ENCODE measurements around the gene VRK3.

The VRK3 gene

DNA sequence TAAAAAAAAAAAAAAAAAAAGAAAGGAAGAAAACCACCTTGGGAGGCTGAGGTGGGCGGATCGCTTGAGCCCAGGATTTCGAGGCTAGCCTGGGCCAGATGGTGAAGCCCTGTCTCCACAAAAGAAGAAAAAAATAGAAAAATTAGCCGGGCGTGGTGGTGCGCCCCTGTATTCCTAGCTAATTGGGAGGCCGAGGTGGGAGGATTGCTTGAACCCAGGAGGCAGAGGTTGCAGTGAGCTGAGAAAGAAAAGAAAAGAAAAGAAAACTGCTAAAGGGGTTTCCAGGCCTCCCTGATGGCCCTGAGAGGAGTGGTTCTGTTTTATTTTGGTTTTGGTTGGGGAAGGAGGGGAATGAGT, 1.4 kb upstream of the VRK3 start:
- DNase-seq = no peak

DNA sequence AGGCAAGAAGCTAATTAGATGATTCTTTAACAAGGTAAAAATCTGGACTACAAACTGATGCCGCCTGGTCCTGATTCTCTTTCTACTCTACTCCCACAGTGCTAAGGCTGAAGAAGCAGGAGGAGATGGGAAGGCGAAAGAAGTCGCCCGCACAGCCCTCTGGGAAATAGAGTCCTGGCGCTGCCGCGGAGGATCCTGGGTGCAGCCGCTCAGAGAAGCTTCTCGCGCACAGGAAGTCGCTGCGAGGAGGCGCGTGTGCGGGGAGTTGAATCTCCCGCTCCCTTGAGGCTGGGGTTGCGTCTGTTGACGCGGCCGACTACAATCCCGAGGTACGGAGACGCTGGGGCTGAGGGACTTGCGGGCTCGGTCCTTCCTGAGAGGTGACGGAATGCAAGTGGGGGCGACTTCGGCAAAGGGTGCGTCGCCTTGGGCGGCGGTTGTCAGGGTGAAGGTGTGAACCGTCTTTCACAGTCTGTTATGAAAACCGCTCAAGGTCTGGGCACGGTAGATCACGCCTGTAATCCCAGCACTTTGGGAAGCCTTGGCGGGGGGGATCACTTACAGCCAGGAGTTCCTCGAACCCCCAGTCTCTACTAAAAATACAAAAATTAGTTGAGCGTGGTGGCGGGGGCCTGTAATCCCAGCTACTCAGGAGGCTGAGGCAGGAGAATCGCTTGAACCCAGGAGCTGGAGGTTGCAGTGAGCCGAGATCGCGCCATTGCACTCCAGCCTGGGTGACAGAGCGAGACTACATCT, 800 bp upstream of the VRK3 start, which contains the start of gene ZNF473:
Gene ZNF473, plus strand, starts transcription at position 212 of the 756 bp plus-strand sequence. CDS start 5,078 bp downstream, outside the sequence.
- DNase-seq = peak; percentile 97 to 98

DNA sequence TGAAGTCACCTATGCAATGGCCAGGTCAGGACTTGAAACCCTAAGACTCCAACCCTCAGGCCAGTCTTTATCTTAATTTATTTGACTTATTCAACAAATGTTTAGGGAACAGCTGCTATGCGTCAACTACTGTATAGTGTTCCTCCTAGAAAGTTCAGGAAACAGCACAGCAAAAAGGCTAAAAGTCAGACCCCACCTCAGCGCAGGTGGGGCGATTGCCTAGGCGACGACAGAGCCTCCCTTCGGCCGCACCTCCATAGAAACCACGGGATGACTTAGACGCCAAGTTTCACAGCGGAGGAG, 502 bp downstream of the VRK3 start:
- DNase-seq = no peak

DNA sequence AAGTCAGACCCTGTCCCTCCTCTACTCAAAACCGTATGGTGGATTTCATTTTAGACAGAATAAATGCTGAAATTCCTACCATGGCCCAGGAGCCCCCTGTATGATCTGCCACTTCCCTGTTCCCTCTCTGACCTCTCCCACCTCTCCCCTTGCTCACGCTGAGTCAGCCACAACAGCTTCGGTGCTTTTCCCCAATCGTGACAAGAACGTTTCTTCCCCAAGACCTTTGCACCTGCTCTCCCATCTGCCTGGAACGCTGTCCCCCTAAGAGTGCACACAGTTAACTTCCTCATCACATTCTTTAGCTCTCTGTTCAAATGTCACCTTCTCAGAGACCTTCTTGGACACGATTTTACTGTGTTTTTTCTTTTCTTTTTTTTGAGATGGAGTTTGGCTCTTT, 2.3 kb downstream of the VRK3 start:
- no peak for DNase-seq

DNA sequence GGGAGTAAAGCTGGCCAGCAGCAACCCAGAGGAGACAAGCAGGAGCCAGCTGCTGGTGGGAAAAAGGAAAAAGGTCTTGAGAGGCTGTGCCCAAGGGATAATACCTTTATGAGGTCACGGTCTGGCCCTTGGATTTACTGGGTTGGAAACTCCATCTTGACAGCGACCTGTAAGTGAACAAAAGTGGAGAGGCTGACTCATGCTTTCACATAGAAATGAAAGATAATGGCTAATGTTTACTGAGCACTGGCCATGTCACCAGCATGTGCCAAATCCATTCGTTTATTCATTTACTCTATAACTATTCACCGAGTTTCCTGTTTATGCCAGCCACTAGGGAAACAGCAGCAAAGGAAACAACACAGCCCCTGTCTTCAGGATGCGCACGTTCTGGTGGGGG, 4.7 kb downstream of the VRK3 start:
- no peak for DNase-seq

DNA sequence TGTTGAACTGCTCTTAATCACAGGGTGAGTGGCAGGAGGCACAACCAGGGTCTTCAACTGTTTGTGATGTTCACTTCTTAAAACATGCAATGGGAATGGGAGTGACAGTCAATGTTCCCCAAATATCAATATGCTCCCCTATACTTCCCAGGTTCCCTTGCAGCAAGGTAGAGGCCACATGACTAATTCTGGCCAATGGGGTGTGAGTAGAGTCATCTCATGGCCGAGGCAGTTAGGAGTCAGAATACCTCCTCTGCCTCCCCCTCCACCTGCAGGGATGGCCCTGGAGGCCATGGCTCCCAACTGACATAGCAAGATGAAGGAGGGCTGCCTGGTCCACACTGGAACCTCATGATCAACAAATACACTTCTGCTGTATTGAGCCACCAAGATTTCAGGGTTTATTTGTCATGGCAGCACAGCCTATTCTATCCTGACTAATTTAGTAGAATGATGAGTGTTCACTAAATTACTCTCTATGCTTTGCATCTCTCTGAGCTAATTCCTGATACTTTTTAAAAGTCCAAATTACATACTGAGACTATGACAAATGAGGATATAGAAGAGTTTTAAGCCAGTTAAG, 8.9 kb downstream of the VRK3 start:
- DNase-seq = no peak

DNA sequence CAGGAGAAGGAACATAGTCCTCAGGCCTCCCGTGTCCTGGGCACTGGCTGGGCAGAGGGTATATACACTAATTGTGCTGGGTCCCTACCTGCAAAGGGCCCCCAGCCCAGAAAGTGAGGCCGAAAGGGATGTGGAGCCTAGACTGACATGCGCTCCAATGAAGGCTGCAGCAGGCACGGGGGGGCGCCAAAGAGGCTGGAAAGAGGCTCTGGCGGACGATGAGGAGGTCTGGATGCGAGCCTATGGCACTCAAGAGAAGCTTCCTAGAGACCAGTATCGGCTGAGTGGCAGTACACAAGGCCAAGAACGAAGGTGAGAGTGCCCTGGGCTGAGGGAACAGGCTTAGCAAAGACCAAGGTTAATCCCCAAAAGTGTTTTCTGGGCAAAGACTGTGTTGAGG, 16.6 kb downstream of the VRK3 start:
- DNase-seq = no peak

DNA sequence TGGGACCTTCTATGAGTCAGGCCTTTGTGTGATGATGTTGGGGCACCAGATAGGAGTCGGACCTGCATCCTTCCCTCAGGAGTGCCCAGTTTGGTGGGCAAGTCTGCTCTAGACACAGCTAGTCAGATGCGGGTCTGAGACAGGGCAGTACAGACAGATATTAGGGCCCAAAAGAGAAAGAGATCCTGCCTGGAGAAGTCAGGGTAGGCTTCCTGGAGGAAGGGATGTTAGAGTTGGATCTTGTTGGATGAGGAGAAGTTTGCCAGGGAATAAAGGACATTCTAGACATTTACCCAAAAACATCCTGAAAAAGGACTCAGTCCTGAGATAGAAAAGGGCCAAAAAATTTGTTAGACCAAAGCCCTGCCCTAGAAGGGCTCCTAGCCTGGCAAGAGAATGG, 17.2 kb downstream of the VRK3 start:
- DNase-seq = no peak

DNA sequence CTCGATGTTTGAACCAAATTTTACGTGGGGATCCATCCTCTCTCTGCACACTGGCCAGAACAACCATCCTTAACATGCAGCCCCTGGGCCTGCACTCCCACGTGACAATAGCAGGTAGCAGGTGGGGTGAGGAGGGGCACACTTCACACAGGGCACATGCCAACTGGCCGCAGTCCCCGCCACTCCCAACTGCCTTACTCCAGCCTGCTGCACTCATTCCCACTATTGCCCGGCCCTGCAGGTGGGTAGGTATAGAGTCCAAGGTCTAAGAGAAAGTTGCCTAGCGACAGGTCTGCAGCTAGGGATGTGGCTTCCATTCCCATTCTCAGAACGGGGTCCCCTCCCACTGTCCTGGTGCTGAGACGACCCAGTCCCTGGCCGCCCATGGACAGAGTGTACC, 18.0 kb downstream of the VRK3 start:
- no peak for DNase-seq

DNA sequence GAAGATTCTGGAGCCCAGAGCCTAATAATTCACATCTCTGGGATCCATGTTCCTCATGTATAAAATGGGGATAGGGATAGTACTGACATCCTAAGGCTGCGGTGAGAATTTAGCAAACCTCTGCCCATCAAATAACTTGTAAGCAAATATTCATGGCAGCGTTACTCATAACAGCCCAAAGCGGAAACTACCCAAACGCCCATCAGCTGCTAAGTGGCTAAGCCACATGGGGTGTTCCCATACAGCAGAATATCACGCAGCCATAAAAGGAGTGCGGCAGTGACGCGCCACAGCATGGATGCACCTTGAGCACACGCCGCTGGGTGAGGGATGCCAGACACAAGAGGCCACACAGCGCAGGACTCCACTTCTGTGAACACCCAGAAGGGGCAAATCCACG, 19.7 kb downstream of the VRK3 start:
- no peak for DNase-seq

DNA sequence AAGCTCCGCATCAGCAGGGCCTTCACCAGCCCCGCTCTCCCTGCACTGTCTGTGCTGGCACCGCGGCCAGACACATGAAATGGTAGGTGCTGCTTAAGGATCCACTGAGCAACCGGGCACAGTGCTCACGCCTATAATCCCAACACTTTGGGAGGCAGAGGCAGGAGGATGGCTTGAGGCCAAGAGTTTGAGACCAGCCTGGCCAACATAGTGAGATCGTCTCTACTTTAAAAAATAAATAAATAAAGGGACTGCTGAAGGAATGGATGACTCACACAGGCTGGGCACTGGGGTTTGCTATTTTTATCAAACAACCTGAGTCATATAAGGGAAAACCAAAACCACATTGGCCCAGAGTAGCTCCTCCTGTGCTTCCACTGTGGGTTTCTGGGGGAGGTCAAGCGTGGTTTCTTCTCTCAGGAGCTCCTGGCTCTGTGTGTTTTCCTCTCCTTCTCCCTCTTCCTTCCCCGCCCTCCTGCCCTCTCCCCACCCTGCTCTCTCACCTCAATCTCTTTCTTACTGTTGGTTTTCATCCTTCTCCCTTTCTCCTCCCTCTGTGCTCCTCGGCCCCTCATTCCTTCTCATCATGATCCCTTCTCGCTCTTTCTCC, 21.3 kb downstream of the VRK3 start:
- no peak for DNase-seq

DNA sequence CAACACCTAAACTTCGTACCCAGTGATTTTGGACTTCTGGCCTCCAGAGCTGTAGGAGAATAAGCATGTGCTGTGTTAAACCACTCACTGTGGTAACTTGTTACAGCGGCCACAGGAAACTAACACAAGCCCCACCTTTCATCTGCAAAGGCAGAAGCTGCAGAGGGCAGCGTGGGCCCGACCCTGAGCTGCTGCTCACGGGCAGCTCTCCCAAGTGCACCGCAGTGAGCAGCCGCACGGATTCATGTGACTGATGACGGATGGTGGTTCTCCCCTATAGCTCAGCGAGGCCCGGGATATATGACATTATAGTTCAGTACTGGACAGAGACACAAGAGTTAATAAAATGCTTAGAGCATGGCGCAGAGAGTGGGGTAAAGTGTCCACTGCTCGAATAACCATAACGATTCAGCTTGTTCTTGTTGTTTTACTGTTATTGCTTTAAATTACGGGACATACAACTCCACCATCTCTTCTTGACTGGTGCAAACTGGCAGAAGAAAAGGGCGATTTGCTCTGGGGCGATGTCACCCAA, 21.9 kb downstream of the VRK3 start:
- DNase-seq = no peak

DNA sequence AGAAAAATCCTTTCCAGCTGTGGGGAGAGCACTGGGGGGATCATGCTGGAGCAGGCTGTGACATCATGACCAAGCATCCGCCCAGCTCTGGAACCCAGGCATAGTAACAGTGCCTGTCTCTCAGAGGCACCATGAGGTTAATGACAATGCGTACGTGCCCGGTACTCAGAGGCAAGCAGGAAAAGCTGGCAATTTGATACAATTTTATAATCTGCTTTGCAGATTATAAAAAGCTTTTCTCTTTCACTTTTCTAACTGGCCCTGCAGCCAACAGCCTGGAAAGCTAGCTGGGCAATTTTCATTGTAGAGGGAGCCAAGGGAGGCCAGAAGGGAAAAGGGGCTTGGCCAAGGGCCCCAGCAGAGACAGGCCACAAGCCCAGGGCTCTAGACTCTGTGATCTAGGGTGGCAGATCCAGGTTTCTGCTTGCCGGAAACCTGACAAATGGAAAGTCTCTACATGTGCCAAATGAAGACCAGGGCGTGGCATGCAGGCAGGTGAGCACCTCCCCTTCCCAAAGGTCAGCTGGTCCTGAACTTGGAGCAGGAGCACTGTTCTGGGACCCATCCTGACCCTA, 22.7 kb downstream of the VRK3 start:
- DNase-seq = no peak

DNA sequence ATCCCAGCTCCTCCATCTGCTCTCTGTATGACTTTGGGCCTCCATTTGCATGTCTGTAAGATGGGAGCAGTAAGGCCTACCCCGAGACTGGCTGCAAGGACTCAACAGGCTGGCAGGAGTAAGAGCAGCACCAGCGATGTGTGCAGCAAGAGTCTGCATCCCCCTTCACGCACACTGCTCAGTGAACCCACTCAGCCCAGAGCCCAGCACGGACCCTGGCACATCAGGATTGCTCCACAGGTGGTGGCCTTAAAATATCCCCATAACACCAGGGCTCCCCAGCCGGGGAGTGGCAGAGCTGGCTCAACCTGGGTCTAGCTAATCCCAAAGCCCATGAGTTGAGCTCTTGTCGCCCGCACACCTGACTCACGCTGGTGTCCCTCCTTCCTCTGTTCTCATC, 23.4 kb downstream of the VRK3 start:
- DNase-seq = no peak

DNA sequence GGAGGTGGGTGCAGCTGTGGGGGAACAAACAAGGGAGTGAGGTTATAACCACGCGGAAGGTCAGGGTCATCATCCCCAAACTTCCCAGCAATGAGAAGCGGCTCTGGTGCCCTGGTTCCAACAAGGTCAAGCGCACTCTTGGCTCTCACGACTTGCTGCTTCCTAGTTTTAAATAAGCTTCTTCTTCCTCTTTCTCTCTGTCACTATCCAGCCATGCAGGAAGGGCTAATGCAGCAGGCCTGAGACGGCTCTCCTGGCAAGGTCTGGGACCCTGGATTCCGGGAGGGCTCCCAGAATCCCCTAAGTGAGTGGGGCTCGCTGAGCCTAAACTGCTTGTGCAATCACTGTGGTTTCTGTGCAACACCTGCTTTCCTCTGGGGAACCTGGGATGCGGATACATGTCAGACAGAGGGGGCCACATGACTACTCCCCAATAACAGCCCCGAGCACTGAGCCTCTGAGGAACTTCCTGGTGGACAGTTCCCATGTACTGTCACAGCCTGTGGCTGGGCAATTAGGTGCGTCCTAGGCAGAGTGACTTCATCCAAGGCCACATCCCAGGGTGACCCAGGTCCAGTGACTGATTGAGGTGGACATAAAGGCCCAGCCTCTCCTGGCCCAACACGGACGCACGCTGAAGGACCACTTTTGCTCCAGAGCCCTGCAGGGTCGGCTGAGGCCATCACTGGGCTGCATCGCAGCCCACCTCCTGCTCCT, 24.2 kb downstream of the VRK3 start:
- no peak for DNase-seq

DNA sequence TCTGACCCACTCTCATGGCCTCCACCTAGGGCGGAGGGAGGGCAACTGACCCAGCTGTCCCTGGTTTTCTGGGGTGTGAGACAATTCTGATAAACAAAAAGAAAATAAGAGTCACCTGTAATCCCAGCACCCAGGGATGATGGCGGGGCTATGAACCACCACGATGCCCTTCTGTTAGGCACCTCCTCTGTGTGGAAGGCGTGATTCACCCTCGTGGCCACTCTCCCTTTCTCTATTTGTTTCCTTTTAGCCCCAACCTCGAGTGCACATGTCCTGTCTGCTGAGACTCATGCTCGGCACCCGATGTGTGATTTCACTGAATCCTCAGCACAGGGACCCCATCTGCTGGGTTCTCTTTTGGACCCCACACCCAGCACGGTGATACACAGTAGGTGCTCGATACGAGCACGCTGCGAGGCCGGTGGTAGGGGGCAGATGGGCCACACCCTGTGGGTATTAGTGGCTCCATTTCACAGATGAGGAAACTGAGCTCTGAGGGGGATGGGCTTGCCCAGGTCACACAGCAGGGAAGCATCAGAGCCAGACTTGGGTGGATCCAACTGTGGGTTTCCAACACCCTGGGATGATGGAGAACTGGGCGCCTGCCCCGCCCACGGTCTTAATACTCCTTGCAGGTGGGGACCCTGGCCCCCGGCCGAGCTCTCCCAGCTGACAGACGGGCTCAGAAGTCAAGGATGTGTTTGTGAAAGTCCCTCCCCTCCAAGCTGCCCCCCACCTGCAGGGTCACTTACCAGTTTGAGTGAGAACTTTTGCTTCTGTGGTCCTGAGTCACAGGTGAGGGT, 24.9 kb downstream of the VRK3 start:
- no peak for DNase-seq

DNA sequence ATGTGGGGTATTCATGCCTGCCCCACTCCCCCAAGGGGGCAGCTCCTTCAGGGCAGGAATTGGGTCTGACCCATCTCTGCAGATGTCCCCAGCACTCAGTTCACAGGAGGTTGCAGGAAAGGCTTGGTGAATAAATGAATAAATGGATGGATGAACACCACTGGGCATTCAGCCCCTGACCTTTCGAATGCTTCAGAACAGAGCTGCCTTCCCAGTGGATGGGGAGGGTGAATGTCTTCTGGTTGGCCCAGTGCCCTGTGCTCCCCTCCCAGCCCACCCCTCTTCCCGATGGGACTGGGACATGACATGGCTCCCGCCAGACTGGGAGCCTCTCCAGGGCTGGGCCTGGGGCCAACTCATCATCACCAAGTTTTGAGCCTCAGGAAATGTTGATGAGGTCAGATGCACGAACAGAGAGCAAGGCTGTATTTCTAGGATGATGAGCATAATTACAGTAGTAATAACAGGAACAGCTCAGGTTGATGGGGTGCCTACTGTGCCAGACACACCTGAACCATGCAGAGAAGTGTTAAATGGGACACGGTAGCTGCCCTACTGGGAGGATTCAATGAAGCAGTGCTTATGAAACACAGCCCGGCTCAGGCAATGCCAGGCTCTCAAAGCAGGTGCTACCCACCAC, 25.7 kb downstream of the VRK3 start:
- no peak for DNase-seq

DNA sequence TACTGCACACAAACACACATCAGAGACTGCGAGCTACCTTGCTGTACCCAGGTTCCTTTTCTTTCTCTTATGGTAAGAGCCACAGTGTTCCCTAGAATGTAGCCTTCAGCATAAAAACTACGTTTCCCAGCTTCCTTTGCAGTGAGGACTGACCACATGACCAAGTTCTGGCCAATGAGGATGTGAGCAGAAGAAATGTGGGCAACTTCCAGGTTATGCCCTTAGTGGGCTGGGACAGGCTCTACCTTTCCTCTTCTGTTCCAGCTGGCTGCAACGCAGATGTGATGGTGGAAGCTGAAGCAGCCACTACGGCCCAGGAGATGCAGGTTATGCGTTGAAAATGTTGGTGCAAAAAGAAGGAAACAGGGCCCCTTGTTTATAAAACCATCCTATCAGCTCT, 27.5 kb downstream of the VRK3 start:
- peak in 1 of 2 experiments; percentile 52 for DNase-seq

DNA sequence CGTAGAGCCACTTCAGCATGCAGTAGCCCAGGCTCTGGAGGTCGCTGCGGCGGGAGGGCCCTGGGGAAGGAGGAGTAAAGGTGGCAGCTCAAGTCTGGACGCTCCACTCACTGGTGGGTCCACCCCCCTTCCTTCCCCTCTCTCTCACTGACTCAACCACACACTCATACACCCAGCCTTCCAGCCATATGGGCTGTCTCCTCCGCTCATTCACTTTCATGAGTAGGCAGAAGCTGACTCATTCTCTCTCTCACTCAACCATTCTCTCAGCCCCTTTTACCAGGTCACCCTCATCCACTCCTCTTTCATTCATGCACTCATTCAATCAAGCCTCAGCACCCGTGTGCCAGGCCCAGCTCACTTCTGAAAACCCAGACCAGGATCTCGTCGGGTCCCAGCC, 36.7 kb downstream of the VRK3 start:
- DNase-seq = no peak

DNA sequence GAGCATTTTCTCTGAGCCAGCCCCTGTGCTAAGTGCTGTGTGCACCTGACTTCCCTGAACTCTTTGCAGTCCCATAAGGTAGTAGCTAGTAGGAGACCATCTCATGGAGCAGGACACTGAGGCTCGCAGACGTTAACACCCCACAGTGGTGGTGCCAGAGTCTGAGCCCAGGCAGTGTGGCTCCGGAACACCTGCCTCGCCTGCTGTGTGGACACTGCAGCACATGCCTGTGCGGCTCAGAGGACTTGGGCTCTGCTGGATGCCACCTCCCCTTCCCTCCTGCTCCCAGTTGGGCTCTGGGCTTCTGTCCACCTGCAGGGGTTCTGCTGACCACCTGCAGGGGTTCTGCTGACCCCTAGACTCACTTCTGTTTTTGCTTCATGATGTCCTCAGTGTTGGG, 37.2 kb downstream of the VRK3 start:
- no peak for DNase-seq

DNA sequence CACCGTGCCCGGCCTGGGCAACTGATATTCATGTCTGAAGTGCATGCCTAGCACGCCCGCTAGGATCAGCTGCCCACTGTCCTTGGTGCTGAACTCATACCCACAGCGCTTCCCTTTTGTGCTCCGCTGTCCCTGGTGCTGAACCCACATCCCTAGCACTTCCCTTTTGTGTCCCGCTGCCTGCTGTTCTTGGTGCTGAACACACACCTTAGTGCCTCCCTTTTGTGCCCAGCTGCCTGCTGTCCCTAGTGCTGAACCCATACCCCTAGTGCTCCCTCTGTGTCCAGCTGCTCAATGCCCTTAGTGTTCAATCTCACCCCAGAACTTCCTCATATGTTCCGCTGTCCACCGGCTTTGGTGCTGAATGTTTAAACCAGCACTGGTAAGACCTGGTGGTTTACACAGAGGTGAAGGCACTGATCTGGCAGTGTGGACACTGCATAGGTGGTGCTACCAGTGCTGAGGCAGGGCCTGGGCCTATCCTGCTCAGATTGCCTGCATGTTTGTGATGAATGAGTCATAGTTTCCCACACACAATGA, 37.9 kb downstream of the VRK3 start:
- no peak for DNase-seq

DNA sequence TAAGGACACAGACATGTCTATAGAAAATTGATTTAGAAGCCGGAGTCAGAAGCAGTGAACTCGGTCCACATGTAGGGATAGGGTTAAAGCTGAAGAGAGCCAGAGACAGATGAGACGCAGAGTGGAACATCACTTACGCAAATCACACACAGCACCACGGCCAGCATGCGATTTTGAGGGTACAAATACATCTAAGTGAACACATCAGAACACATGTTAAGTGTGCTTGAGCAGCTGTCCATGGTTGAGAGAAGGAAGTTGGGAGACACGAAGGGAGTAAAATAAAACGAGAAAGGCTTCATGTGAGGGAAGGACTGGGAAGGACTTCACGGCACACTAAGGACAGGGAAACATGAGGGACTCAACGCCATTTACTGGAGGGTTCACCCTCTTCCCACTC, 38.8 kb downstream of the VRK3 start:
- DNase-seq = no peak

Measured in NCI-H524 (cell line).